Middle frontal gyrus (tissue), 1 donor: ENCODE results near the gene GBX1.

ENCODE experiments used
- DNase-seq: peaks from one replicate; pipeline ENCODE4 v3.0.0-alpha.2; 2015; ENCODE audit warnings: low spot score; ENCODE audit errors: extremely low spot score

Gene GBX1

DNA sequence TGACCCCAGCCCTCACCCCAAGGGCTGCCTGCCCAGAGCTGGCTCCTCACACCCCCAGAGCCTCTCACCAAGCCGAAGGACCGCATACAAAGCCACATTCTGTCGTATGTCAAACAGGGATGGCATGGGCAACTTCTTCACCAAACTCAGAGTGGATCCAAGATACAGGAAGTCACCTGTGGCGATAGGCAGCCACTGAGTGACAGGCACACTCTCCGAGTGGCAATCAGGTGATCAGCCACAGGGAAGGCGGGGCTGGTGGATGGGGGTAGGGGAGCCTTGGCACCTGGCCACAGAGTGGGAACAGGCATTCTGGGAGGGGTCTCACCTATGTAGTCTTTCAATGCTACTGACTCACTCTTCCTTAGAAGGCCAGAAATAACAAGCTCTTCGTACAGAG, 26.7 kb upstream of the GBX1 start:
- DNase-seq: no peak

DNA sequence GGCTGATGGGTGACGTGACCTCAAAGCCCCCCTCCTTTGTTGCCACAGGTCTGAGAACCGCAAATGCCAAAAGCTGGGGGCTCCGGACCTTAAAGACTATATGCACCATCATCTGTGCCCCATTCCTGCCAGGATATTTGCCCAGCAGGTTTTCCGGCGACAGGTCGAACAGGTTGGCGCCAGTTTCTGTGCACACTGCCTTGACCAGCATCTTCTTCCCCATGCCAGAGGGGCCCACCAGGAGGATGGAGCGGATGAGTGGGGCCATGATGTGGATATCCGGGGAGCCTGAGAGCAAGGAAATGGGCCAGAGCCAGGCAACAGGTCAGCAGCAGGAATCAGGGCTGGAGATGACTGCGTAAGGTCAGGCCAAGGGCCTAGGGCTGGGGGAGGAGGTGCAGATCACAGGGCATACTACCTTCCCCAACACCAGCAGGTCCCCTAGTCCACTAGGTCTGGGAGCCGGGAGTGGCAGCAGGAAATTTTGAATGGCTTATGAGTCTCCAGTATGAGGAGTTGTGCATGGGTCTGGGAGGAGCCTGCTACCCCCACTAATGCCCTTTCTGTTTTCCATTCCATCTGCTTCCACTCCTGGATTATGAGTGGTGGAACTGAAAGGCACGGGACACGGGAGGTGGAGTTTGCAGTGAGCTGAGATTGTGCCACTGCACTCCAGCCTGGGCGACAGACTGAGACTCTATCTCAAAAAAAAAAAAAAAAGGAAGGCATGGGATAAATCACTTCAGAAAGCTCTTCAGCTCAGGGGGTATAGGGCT, 25.9 kb upstream of the GBX1 start:
- DNase-seq: no peak

DNA sequence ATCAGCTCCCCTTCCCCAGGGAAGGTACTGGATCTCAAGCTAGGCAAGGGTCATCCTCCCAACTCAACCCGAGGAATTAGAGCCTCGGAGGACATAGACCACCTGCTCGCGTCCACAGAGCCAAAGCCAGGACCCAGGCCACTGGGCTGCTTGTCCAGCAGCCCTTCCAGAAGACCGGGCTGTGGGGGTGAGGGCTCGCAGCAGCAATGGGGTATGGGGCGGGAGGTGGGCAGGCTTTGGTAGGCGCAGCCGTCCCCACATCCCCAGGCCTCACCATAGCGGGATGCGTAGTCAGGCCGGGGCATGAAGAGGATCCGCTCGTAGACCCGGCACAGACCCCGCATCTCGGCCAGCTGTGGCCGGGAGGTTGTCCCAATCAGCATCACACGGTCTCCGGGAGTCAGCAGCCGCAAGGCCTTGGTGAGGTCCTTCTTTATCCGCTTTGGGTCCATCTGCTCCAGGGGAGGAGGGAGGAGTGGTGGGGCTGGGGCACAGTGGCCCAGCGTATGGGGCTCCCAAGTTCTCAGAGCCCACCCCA, 24.6 kb upstream of the GBX1 start:
- no peak for DNase-seq

GRCh38 chr7:151191544-151191943, 24.1 kb upstream of the GBX1 start:
- no peak for DNase-seq

DNA sequence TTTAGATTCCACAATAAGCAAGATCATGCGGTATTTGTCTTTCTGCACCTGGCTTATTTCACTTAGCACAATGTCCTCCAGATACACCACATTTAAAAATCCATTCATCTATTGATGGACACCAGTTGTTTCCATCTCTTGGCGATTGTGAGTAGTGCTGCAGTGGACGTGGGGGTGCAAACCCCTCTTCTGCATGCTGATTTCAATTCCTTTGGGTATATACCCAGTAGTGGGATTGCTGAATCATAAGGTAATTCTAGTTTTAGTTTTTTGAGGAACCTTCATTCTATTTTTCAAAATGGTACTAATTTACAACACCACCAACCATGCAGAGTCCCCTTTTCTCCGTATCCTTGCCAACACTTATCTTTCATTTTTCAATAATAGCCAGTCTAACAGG, 21.5 kb upstream of the GBX1 start:
- no peak for DNase-seq

DNA sequence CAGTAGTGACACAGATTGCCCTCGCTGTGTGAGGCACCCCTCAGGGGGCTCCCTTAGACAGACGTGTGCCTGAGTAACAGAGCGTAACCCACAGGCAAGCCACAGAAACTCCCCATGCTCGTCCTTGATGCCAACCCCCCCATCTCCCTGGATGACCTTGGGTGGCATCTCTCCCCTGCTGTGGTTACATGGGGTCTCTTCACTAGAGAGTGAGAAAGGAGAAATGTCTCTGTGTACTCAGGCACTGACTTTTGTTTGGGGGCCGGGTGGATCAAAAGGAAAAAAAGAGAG, 20.7 kb upstream of the GBX1 start:
- no peak for DNase-seq

- no peak for DNase-seq
These were observed 20.1 kb upstream of the GBX1 start for GRCh38 chr7:151187409-151188251.

- no peak for DNase-seq
These were observed 19.3 kb upstream of the GBX1 start, which contains the start of gene ASB10 for GRCh38 chr7:151186640-151187408. TSS of gene ASB10 (minus strand) at chr7:151187250. CDS start at chr7:151187130, 120 bp downstream.

GRCh38 chr7:151185762-151186639, 18.5 kb upstream of the GBX1 start:
- no peak for DNase-seq

DNA sequence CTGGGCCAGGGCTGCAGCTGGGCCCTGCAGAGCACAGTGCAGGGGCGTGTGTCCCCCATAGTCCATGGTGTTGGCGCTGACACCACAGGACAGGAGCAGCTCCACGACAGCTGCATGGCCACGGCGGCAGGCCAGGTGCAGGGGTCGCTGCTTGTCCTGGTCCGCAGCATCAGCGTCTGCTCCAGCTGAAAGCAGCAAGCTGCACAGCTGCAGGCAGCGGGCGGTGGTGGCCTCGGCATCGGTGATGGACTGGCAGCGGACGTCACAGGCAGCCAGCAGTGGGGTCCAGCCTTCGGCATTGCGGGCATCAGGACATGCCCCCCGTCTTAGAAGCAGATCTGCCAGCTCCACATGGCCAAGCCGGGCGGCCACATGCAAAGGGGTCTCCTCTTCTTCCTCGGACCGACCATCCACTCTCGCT, 13.5 kb upstream of the GBX1 start:
- no peak for DNase-seq

DNA sequence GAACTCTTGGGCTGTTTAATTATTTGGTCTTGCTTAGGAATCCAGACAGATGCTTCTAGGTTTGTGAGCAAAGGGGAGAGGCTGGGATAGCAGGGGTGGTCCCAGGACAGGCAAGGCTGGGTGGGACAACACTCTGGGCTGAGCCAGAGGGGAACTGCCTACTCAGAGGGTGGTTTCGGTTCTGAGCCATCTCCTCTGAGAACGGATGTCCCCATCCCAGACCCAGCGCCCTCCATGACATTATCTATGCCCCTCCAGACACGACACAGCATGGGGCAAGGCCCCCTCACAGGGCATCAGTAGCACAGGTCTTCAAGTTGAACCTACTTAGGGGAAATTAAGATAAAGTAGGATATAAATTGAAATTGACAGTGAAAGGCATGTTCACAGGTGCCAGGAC, 12.5 kb upstream of the GBX1 start:
- no peak for DNase-seq

DNA sequence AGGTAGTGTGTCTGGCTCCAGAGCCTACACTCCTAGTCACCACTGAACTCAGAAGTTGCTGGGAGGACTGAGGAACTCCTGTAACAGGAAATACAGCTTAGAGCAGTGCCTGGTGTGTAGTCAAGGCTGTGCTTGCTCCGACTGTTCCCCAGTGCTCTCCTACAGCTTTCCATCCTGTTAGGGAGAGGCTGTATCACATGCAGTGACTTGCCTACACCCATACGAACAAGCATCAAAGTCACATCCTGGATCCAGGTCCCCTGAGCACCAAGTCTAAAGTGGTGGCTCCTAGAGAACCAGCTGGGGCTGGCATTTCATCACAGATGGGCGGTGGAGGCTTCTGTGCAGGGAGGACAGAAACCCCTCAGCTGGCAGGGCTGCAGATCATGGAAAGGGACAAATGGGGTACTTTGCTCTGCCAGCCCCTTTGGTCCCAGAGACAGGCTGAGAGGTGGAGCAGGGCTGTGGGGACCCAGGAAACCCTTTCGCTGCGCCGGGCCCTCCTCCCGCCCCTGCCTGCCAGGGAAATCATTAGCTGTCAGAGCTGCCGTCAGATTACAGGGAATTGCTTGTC, 11.9 kb upstream of the GBX1 start:
- DNase-seq: no peak

- no peak for DNase-seq
These were observed 11.3 kb upstream of the GBX1 start for GRCh38 chr7:151178831-151179230.

GRCh38 chr7:151178236-151178635, 10.7 kb upstream of the GBX1 start:
- no peak for DNase-seq

DNA sequence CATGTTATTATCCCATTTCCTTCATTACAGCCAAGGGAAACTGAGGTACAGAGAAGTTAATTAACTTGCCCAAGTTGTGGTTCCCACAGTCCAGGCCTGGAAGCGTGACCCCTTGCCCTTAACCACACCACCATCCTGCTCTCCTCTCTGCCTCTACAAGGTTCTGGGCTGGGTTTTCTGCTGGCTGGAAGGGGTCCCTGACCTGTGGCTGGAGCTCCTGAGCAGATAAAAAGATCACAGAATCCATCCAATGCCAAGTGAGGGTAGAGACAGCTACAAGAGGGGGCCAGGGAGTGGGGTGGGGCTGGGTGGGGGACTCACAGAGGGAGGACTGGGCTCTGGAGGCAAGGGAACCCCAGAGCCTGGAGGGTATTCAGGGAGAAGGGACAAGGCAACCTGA, 9.8 kb upstream of the GBX1 start:
- no peak for DNase-seq

GRCh38 chr7:151176401-151176800, 8.9 kb upstream of the GBX1 start:
- no peak for DNase-seq

GRCh38 chr7:151175793-151176311, 8.4 kb upstream of the GBX1 start:
- DNase-seq: no peak

GRCh38 chr7:151175047-151175792, 7.7 kb upstream of the GBX1 start:
- no peak for DNase-seq

- no peak for DNase-seq
These were observed 7.0 kb upstream of the GBX1 start for GRCh38 chr7:151174246-151175046.
